ENCODE data around the gene CDA. TPM values are rescaled to one million over a fixed set of nuclear protein-coding genes. Genes with fewer than 3 reads are reported as not detected.

Gene CDA
- total RNA-seq, 1 donor from 2014 or later = not detected

GRCh38 chr1:20643080-20643479 is 54.2 kb downstream of the CDA start:
- CTCF ChIA-PET = no interaction called here
- Mint-ChIP-seq H3K27ac (no peak overlapping the region), H3K4me1 (peaks cover 3% of the 10 kb centered on the region), H3K9me3 (no peaks in the 10 kb centered on the region), H3K4me3 (no peak overlapping the region), H3K36me3 (ENCODE audit: low read depth) (peaks cover 18% of the 10 kb centered on the region), H3K27me3 (no peaks in the 10 kb centered on the region)
- POLR2A ChIA-PET = no interaction called here
- intact Hi-C loops (cut with micrococcal nuclease) = no loop called here
- ATAC-seq (ENCODE audit: low read depth) (no peak), DNase-seq (no peak)
- TF ChIP-seq, protein P1, sequence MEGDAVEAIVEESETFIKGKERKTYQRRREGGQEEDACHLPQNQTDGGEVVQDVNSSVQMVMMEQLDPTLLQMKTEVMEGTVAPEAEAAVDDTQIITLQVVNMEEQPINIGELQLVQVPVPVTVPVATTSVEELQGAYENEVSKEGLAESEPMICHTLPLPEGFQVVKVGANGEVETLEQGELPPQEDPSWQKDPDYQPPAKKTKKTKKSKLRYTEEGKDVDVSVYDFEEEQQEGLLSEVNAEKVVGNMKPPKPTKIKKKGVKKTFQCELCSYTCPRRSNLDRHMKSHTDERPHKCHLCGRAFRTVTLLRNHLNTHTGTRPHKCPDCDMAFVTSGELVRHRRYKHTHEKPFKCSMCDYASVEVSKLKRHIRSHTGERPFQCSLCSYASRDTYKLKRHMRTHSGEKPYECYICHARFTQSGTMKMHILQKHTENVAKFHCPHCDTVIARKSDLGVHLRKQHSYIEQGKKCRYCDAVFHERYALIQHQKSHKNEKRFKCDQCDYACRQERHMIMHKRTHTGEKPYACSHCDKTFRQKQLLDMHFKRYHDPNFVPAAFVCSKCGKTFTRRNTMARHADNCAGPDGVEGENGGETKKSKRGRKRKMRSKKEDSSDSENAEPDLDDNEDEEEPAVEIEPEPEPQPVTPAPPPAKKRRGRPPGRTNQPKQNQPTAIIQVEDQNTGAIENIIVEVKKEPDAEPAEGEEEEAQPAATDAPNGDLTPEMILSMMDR (IDR thresholded peaks at IDR 0.05) = no peak

DNA sequence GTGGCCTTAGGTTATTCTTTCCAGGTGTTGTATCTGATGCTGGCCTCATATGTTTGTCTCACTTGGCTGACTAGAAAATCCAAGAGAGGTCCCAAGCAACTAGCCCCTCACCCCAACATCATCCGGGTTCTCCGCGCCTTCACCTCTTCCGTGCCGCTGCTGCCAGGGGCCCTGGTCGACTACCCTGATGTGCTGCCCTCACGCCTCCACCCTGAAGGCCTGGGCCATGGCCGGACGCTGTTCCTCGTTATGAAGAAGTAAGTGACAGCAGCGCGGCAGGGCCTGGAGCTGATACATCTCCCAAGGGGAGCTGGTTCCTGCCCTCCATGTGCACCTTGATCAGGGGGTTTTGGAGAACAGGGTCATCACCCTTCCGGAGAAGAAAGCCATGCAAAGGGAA is 55.5 kb downstream of the CDA start:
- TF ChIP-seq, protein P1 (IDR thresholded peaks at IDR 0.05) = no peak
- Mint-ChIP-seq H3K4me3 (no peak overlapping the region), H3K27me3 (no peaks in the 10 kb centered on the region), H3K4me1 (peaks cover 3% of the 10 kb centered on the region), H3K27ac (no peak overlapping the region), H3K9me3 (no peaks in the 10 kb centered on the region), H3K36me3 (ENCODE audit: low read depth) (peaks cover 23% of the 10 kb centered on the region)
- intact Hi-C loops (cut with micrococcal nuclease) = no loop called here
- CTCF ChIA-PET = no interaction called here
- POLR2A ChIA-PET = no interaction called here
- DNase-seq (no peak), ATAC-seq (ENCODE audit: low read depth) (no peak)

- TF ChIP-seq, protein P1 (IDR thresholded peaks at IDR 0.05) = no peak
Measured at GRCh38 chr1:20645414-20645813, 56.5 kb downstream of the CDA start.

DNA sequence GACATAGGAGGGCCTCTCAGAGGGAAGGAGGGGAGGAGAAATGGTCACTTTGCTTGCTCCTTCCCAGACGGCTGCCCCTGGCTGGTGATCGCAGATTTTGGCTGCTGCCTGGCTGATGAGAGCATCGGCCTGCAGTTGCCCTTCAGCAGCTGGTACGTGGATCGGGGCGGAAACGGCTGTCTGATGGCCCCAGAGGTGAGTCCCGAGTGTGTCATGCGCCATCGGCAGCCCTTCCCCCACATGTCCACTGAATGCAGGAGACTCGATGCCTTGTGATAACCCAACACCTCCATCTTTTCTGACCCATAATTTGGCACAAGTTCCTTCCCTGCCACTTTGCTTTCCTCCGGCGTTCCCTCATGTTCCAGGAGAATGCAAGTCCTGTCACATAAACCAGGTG is 59.5 kb downstream of the CDA start:
- intact Hi-C loops (cut with micrococcal nuclease) = no loop called here
- H3K27ac Mint-ChIP-seq = no peak overlapping the region
- no peak for DNase-seq
- POLR2A ChIA-PET = no interaction called here
- TF ChIP-seq, protein P1 (IDR thresholded peaks at IDR 0.05) = no peak
- H3K9me3 Mint-ChIP-seq = no peaks in the 10 kb centered on the region
- CTCF ChIA-PET = no interaction called here
- ATAC-seq (ENCODE audit: low read depth) = no peak
- no peaks in the 10 kb centered on the region for H3K27me3 Mint-ChIP-seq
- H3K36me3 Mint-ChIP-seq (ENCODE audit: low read depth) = peaks cover 58% of the 10 kb centered on the region
- H3K4me3 Mint-ChIP-seq = no peak overlapping the region
- H3K4me1 Mint-ChIP-seq = no peaks in the 10 kb centered on the region

More at GRCh38 chr1:20645414-20645813, 56.5 kb downstream of the CDA start:
- ATAC-seq (ENCODE audit: low read depth) (no peak), DNase-seq (no peak)
- H3K27me3 Mint-ChIP-seq = no peaks in the 10 kb centered on the region
- no peak overlapping the region for H3K4me3 Mint-ChIP-seq
- peaks cover 32% of the 10 kb centered on the region for H3K36me3 Mint-ChIP-seq (ENCODE audit: low read depth)
- no peak overlapping the region for H3K27ac Mint-ChIP-seq
- ChIA-PET POLR2A (no interaction called here), CTCF (interaction anchor here (1.5 kb wide), 1 partner anchor 12 kb away, joined by 6 read pairs; the partner anchor contains the start of gene PINK1)
- H3K9me3 Mint-ChIP-seq = no peaks in the 10 kb centered on the region
- peaks cover under 1% of the 10 kb centered on the region for H3K4me1 Mint-ChIP-seq
- intact Hi-C loops (cut with micrococcal nuclease) = no loop called here

- TF ChIP-seq, protein P1 (IDR thresholded peaks at IDR 0.05) = no peak
- no peaks in the 10 kb centered on the region for H3K9me3 Mint-ChIP-seq
- no peaks in the 10 kb centered on the region for H3K4me1 Mint-ChIP-seq
- ChIA-PET CTCF (no interaction called here), POLR2A (no interaction called here)
- no peaks in the 10 kb centered on the region for H3K27me3 Mint-ChIP-seq
- DNase-seq (no peak), ATAC-seq (ENCODE audit: low read depth) (no peak)
- intact Hi-C loops (cut with micrococcal nuclease) = no loop called here
- no peak overlapping the region for H3K27ac Mint-ChIP-seq
- no peak overlapping the region for H3K4me3 Mint-ChIP-seq
- H3K36me3 Mint-ChIP-seq (ENCODE audit: low read depth) = peaks cover 63% of the 10 kb centered on the region
Measured at GRCh38 chr1:20648946-20649345, 60.0 kb downstream of the CDA start.

Measured in activated B cell treated with CpG ODN at 0.5 μM for 24 hours (primary cell).